Keratinocyte (primary cell): ENCODE measurements around the gene DDX50. TPM values are rescaled to one million over a fixed set of nuclear protein-coding genes. Genes with fewer than 3 reads are reported as not detected.

Experiments used
- DNase-seq: peaks from one replicate; pipeline ENCODE4 v3.0.0-alpha.2; 2011; ENCODE audit warnings: low read depth, missing footprints, low spot score
- FAIRE-seq: peaks from 2 replicates; lab custom pipeline; 2011; peaks lifted over from hg19 to GRCh38; lab: Jason Lieb, UNC
- H2AFZ ChIP-seq: 2 replicates; pipeline ENCODE4 v1.6.0; 2012; ENCODE audit warnings: low read length, control low read depth, inconsistent platforms; ENCODE audit not compliant: control insufficient read depth
- H3K27ac ChIP-seq: 2 replicates; pipeline ENCODE4 v1.5.1; 2011; ENCODE audit warnings: low read length; ENCODE audit not compliant: control insufficient read depth, insufficient read depth
- H3K27me3 ChIP-seq: 3 replicates; pipeline ENCODE4 v1.6.0; 2011; ENCODE audit warnings: low read length; ENCODE audit not compliant: control insufficient read depth, insufficient read depth; ENCODE audit errors: extremely low read depth
- H3K36me3 ChIP-seq, 2 experiments: 2 replicates in 1 of 2; 3 replicates in 1 of 2; pipeline ENCODE4 v1.5.1; 2011; ENCODE audit warnings: low read length in 2 of 2, mild to moderate bottlenecking in 1 of 2; ENCODE audit not compliant: control insufficient read depth in 2 of 2, insufficient read depth in 2 of 2; ENCODE audit errors: extremely low read depth in 1 of 2
- H3K4me1 ChIP-seq: 3 replicates; pipeline ENCODE4 v1.5.1; 2011; ENCODE audit warnings: low read length; ENCODE audit not compliant: control insufficient read depth, insufficient read depth; ENCODE audit errors: extremely low read depth
- H3K4me2 ChIP-seq: 3 replicates; pipeline ENCODE4 v1.6.0; 2011; ENCODE audit warnings: low read depth, low read length; ENCODE audit not compliant: control insufficient read depth, insufficient read depth; ENCODE audit errors: extremely low read depth
- H3K4me3 ChIP-seq, 3 experiments: fragments of 200-600 bp in 1 of 3; sonication (generic) in 1 of 3; 2 replicates in 2 of 3; 3 replicates in 1 of 3; pipeline ENCODE4 v1.5.1; 2011 to 2016; ENCODE audit warnings: low read length in 3 of 3, mild to moderate bottlenecking in 3 of 3, control low read depth in 2 of 3, inconsistent platforms in 1 of 3, low read depth in 1 of 3, mixed read lengths in 1 of 3, mixed run types in 1 of 3, moderate library complexity in 1 of 3; ENCODE audit not compliant: control insufficient read depth in 2 of 3, insufficient read depth in 2 of 3; ENCODE audit errors: extremely low read depth in 1 of 3
- H3K79me2 ChIP-seq: 2 replicates; pipeline ENCODE4 v1.6.0; 2012; ENCODE audit warnings: low read length; ENCODE audit not compliant: control insufficient read depth, insufficient read depth
- H3K9ac ChIP-seq: 3 replicates; pipeline ENCODE4 v1.6.0; 2011; ENCODE audit warnings: low read length; ENCODE audit not compliant: control insufficient read depth, insufficient read depth; ENCODE audit errors: extremely low read depth
- H3K9me1 ChIP-seq: 3 replicates; pipeline ENCODE4 v1.6.0; 2011; ENCODE audit warnings: low read length; ENCODE audit not compliant: control insufficient read depth, insufficient read depth; ENCODE audit errors: extremely low read depth
- H3K9me3 ChIP-seq: 2 replicates; pipeline ENCODE4 v1.5.1; 2012; ENCODE audit warnings: low read depth, low read length; ENCODE audit not compliant: control insufficient read depth
- H4K20me1 ChIP-seq: 3 replicates; pipeline ENCODE4 v1.6.0; 2011; ENCODE audit warnings: low read length; ENCODE audit not compliant: control insufficient read depth, insufficient read depth; ENCODE audit errors: extremely low read depth
- CTCF ChIP-seq, 3 experiments: IDR thresholded peaks in 1 of 3; conservative IDR thresholded peaks in 1 of 3; optimal IDR thresholded peaks in 1 of 3; 2 replicates in 2 of 3; 3 replicates in 1 of 3; pipeline versions ENCODE3 to v1.5.1; 2011; ENCODE audit warnings: low read length in 3 of 3, mild to moderate bottlenecking in 3 of 3, moderate library complexity in 2 of 3, control low read depth in 1 of 3, inconsistent platforms in 1 of 3; ENCODE audit not compliant: insufficient read depth in 2 of 3; ENCODE audit errors: extremely low read depth in 1 of 3
- EZH2 ChIP-seq: IDR thresholded peaks from one replicate; pipeline ENCODE4 v1.6.1; 2012; ENCODE audit warnings: inconsistent platforms, mild to moderate bottlenecking, low read length, moderate library complexity
- dilution Hi-C: fragments of 300-500 bp; cut with MboI; formaldehyde crosslinking; loops from one replicate; pipeline ENCODE4 v1.7.0; 2020; ENCODE audit warnings: low sequenced_read_pairs; ENCODE audit not compliant: extremely low pct_ligation_motif_present
- polyA plus RNA-seq, 5 experiments: library from polyadenylated mRNA; depleted of rRNA in 3 of 5; stranded (reverse) in 3 of 5; stranded (forward) in 1 of 5; unstranded in 1 of 5; fragments of >200 nt; gene quantifications; 1 replicate in 1 of 5; 2 replicates in 3 of 5; 3 replicates in 1 of 5; pipeline versions ENCODE4 v1.2.1 to v1.2.3, GENCODE V29; 2011 to 2012; ENCODE audit warnings: missing spikeins in 2 of 5, low read depth in 1 of 5, low replicate concordance in 1 of 5

The DDX50 gene
- polyA plus RNA-seq, 1 donor (not counting 4 experiments of a cell fraction or from before 2014, with no cell fraction given) = 40.6 TPM

DNA sequence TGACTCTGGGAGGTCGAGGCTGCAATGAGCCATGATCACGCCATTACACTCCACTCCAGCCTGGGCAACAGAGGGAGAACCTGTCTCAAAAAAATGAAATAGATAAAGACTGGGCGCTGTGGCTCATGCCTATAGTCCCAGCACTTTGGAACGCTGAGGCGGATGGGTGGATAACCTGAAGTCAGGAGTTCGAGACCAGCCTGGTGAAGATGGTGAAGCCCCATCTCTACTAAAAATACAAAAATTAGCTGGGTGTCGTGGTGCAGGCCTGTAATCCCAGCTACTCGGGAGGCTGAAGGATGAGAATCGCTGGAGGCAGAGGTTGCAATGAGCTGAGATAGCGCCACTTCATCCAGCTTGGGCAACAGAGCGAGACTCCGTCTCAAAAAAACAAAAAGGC, 53.8 kb downstream of the DDX50 start:
- Histone ChIP-seq H3K27ac (no peak overlapping the region), H3K4me2 (peak overlapping the region; percentile 97), H3K9me3 (no peaks in the 10 kb centered on the region), H3K9ac (peak overlapping the region; percentile 99), H2AFZ (no peak overlapping the region), H3K9me1 (no peaks in the 10 kb centered on the region), H3K79me2 (peaks cover 43% of the 10 kb centered on the region), H3K4me3 (peak overlapping the region in 1 of 3 experiments; percentile 98), H3K27me3 (no peaks in the 10 kb centered on the region), H4K20me1 (peaks cover 16% of the 10 kb centered on the region), H3K36me3 (peaks cover under 1 to 22% of the 10 kb centered on the region in 2 experiments), H3K4me1 (peaks cover 13% of the 10 kb centered on the region)
- DNase-seq (no peak), FAIRE-seq (no peak)
- dilution Hi-C loops = no loop called here
- TF ChIP-seq EZH2 (no peak), CTCF (optimal IDR thresholded peaks at IDR 0.05 in 1 of 3, IDR thresholded peaks at IDR 0.05 in 1 of 3, conservative IDR thresholded peaks at IDR 0.05 in 1 of 3; ENCODE audit: extremely low read depth in 1 of 3, insufficient read depth in 2 of 3, low read length in 3 of 3) (no peak)

DNA sequence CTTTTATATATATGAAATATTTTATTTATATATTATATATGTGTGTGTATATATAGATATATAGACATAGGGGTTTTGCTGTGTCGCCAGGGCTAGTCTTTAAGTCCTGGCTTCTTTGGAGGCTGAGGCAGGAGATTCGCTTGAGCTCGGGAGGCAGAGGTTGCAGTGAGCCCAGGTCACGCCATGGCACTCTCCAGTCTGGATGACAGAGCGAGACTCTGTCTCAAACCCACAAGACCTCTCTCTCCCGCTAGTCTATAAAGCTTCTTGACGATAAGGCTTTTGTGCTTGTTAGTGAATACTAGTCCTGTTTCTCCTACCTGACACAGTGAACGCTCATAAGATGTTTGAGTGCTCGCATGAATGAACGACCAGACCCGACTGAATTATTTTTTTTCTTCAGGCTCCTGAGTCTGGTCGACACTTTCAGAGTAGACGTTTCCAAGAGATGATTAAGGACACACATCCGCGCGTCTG, 54.3 kb downstream of the DDX50 start:
- Histone ChIP-seq H3K9me1 (no peaks in the 10 kb centered on the region), H3K36me3 (peaks cover 2 to 23% of the 10 kb centered on the region in 2 experiments), H3K27ac (peak overlapping the region; percentile 98), H2AFZ (peak overlapping the region; percentile 99), H3K27me3 (no peaks in the 10 kb centered on the region), H3K9ac (peak overlapping the region; percentile 99), H3K4me1 (peaks cover 13% of the 10 kb centered on the region), H3K9me3 (no peaks in the 10 kb centered on the region), H3K4me3 (peak overlapping the region; percentile 92 to 100 (median 98)), H4K20me1 (peaks cover 20% of the 10 kb centered on the region), H3K4me2 (peak overlapping the region; percentile 97), H3K79me2 (peaks cover 47% of the 10 kb centered on the region)
- FAIRE-seq (no peak), DNase-seq (no peak)
- dilution Hi-C loops = no loop called here
- TF ChIP-seq CTCF (optimal IDR thresholded peaks at IDR 0.05 in 1 of 3, IDR thresholded peaks at IDR 0.05 in 1 of 3, conservative IDR thresholded peaks at IDR 0.05 in 1 of 3; ENCODE audit: extremely low read depth in 1 of 3, insufficient read depth in 2 of 3, low read length in 3 of 3) (no peak), EZH2 (no peak)
